A549 treated with AZD9567 at 1 μM for 4 hours (cell line): ENCODE data around the gene C6orf120. TPM values are rescaled to one million over a fixed set of nuclear protein-coding genes. Genes with fewer than 3 reads are reported as not detected.

ENCODE experiments used
- total RNA-seq: library from RNA; stranded (reverse); fragments of 200-300 nt; extraction: Qiagen RNA extraction; gene quantifications from 5 replicates; pipeline ENCODE4 v1.2.3, GENCODE V29; 2022; ENCODE audit not compliant: insufficient read depth

Gene C6orf120
- 10.2 to 14.5 TPM (median 13.7 TPM) in 5 replicates for total RNA-seq

GRCh38 chr6:169701954-169702839 is at the start of gene C6orf120, which contains the start of gene WDR27:
C6orf120 (plus strand) TSS chr6:169702126; CDS start chr6:169702460, 334 bp downstream.
WDR27 (minus strand) TSS chr6:169702029; CDS start chr6:169689005, 13,024 bp downstream.

GRCh38 chr6:169724494-169725124 is 22.7 kb downstream of the C6orf120 start, which contains the start of gene PHF10:
PHF10 (minus strand) TSS chr6:169724500; CDS start chr6:169723931, 569 bp downstream.

GRCh38 chr6:169751242-169752073 is 49.5 kb downstream of the C6orf120 start, which contains the start of the genes DYNLT2 and ERMARD:
DYNLT2 (minus strand) TSS chr6:169751572; CDS start chr6:169751458, 114 bp downstream.
ERMARD (plus strand) TSS chr6:169751622; CDS start chr6:169751658, 36 bp downstream.

Other genes starting within 250 kb of the C6orf120 start
- 5.4 to 15.0 TPM (median 13.4 TPM) in 5 replicates for gene WDR27, start 97 bp upstream of the C6orf120 start, total RNA-seq
- gene PHF10, start 22.4 kb downstream of the C6orf120 start, total RNA-seq = 19.8 to 24.1 TPM (median 22.0 TPM) in 5 replicates
- 0.47 to 0.87 TPM (median 0.63 TPM) in 4 of 5 replicates, not detected in the other for gene DYNLT2, start 49.4 kb downstream of the C6orf120 start, total RNA-seq
- 6.7 to 11.1 TPM (median 7.5 TPM) in 5 replicates for gene ERMARD, start 49.5 kb downstream of the C6orf120 start, total RNA-seq